NT2/D1 (cell line): ENCODE data around the gene MEMO1.

Experiments
- YY1 ChIP-seq: IDR thresholded peaks from 2 replicates; pipeline ENCODE4 v1.6.1; 2011; ENCODE audit not compliant: insufficient read length, insufficient read depth
- ZNF274 ChIP-seq: IDR thresholded peaks from 2 replicates; pipeline ENCODE4 v1.6.1; 2011; ENCODE audit warnings: mild to moderate bottlenecking, low read depth, low read length

- no peak for TF ChIP-seq ZNF274
- no peak for TF ChIP-seq YY1
Observed at GRCh38 chr2:31909661-31910060, 101.1 kb downstream of the MEMO1 start.
